ENCODE results near the gene ARID2.

Gene ARID2

DNA sequence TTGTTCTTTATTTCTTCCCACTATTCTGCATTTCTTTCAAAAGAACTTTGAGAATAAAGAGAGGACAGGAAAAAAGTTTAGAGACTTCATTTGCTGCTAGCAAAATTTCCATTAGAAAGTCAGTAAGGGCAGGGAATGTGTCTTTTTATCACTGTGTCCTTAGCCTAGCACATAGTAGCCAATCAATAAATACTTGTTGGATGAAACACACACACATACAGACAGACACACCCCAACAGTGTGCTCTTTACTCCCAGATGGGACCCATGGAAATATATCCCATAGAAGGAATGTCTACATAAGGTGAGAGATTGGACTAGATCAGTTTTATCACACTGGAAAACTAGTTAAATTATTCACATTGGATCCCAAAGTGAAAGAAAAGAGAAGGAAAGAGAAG is 21.1 kb upstream of the ARID2 start:
- Mint-ChIP-seq H3K27ac (no peak overlapping the region), H3K9me3 (no peaks in the 10 kb centered on the region), H3K4me1 (peaks cover 46% of the 10 kb centered on the region), H3K36me3 (peaks cover 11% of the 10 kb centered on the region), H3K4me3 (no peak overlapping the region), H3K27me3 (no peaks in the 10 kb centered on the region)
- ATAC-seq, result no peak

DNA sequence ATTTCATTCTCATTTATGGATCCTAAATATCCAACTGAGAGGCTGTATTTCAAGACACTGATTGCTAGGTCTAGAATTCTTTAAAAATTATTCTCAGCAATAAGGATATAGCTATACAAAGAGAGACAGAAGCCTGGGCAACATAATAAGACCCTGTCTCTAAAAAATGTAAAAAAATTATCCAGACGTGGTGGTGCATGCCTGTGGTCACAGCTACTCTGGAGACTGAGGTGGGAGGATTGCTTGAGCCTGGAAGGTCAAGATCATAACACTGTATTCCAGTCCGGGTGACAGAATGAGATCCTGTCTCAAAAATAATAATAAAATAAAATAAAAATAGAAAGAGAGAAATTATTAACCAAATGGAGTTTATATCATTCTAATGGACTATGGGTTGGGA is 20.6 kb upstream of the ARID2 start:
- Mint-ChIP-seq H3K27ac (no peak overlapping the region), H3K36me3 (peaks cover 11% of the 10 kb centered on the region), H3K4me3 (no peak overlapping the region), H3K9me3 (no peaks in the 10 kb centered on the region), H3K4me1 (peaks cover 50% of the 10 kb centered on the region), H3K27me3 (no peaks in the 10 kb centered on the region)
- ATAC-seq, result no peak

DNA sequence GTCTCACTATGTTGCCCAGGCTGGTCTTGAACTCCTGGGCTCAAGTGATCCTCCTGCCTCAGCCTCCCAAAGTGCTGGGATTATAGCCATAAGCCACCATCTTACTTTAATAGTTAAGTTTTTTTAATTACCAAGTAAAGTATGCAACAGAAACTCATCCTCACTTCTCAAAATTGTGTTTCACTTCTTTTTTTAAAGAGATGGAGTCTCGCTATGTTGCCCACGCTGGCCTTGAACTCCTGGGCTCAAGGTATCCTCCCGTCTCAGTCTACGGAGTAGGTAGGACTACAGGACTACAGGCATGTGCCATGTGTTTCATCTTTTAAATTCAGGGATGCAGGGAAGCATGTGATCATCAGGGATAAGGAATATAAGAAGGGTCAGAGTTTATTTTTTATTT is 17.2 kb upstream of the ARID2 start:
- Mint-ChIP-seq H3K36me3 (no peaks in the 10 kb centered on the region), H3K27ac (no peak overlapping the region), H3K9me3 (no peaks in the 10 kb centered on the region), H3K27me3 (no peaks in the 10 kb centered on the region), H3K4me1 (peaks cover 33% of the 10 kb centered on the region), H3K4me3 (no peak overlapping the region)
- ATAC-seq, result no peak

- no peak overlapping the region for H3K4me3 Mint-ChIP-seq
- no peaks in the 10 kb centered on the region for H3K27me3 Mint-ChIP-seq
- H3K27ac Mint-ChIP-seq, result no peak overlapping the region
- no peaks in the 10 kb centered on the region for H3K36me3 Mint-ChIP-seq
- peaks cover 29% of the 10 kb centered on the region for H3K4me1 Mint-ChIP-seq
- ATAC-seq, result no peak
- no peaks in the 10 kb centered on the region for H3K9me3 Mint-ChIP-seq
These were observed 16.4 kb upstream of the ARID2 start for GRCh38 chr12:45713078-45713477.

DNA sequence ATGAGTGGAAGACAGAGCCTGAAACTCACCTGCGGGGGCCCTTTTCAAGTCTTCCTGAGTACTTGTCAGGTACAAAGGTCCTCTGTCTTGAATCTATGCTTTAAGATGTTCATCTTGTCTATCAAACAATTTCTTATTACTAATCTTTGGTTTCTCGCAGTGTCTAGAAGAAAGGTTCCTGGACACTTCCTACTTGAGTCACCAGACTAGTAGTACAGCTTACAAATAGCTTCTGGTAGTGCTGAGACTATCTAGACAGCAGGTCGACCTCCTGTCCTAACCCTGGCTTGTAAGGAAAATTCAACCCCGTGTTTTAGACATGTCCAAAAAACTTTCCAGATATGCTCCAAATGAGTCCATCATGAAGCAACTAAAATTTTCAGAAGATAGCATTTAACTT is 11.2 kb upstream of the ARID2 start:
- H3K4me3 Mint-ChIP-seq, result no peak overlapping the region
- H3K27me3 Mint-ChIP-seq, result no peaks in the 10 kb centered on the region
- no peak overlapping the region for H3K27ac Mint-ChIP-seq
- H3K4me1 Mint-ChIP-seq, result peaks cover 44% of the 10 kb centered on the region
- no peak for ATAC-seq
- H3K9me3 Mint-ChIP-seq, result no peaks in the 10 kb centered on the region
- H3K36me3 Mint-ChIP-seq, result peaks cover 5% of the 10 kb centered on the region

GRCh38 chr12:45720069-45720468 is 9.4 kb upstream of the ARID2 start:
- ATAC-seq, result no peak
- Mint-ChIP-seq H3K4me1 (peaks cover 31% of the 10 kb centered on the region), H3K4me3 (no peak overlapping the region), H3K36me3 (peaks cover 5% of the 10 kb centered on the region), H3K27ac (no peak overlapping the region), H3K27me3 (no peaks in the 10 kb centered on the region), H3K9me3 (no peaks in the 10 kb centered on the region)

DNA sequence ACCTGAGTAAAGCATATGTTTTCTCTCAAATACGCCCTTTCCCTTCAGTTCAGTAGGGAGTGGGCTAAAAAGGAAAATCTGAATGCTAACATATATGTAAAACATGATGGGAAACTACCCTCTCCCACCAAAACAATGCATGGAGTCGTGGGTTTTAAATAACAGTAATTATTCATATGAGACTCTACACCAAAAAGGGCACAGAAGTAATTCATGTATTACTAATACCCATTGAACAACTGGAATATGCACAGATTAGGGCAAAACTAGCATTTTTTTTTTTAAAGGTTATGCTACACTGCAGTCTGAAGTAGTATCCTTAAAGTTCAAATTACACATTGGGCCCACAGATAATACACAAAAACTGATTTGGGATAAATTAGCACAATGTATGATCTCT is 8.1 kb upstream of the ARID2 start:
- no peak for ATAC-seq
- no peaks in the 10 kb centered on the region for H3K27me3 Mint-ChIP-seq
- H3K27ac Mint-ChIP-seq, result no peak overlapping the region
- no peak overlapping the region for H3K4me3 Mint-ChIP-seq
- H3K4me1 Mint-ChIP-seq, result peaks cover 40% of the 10 kb centered on the region
- H3K36me3 Mint-ChIP-seq, result peaks cover 5% of the 10 kb centered on the region
- no peaks in the 10 kb centered on the region for H3K9me3 Mint-ChIP-seq

- Mint-ChIP-seq H3K36me3 (peaks cover 5% of the 10 kb centered on the region), H3K4me1 (peaks cover 40% of the 10 kb centered on the region), H3K27ac (no peak overlapping the region), H3K9me3 (no peaks in the 10 kb centered on the region), H3K27me3 (no peaks in the 10 kb centered on the region), H3K4me3 (no peak overlapping the region)
- ATAC-seq, result no peak
These were observed 7.6 kb upstream of the ARID2 start for GRCh38 chr12:45721954-45722353.

GRCh38 chr12:45725631-45726602 is 3.6 kb upstream of the ARID2 start:
- ATAC-seq, result no peak
- Mint-ChIP-seq H3K36me3 (peaks cover 5% of the 10 kb centered on the region), H3K9me3 (no peaks in the 10 kb centered on the region), H3K27me3 (no peaks in the 10 kb centered on the region), H3K4me3 (peak overlapping the region; percentile 100), H3K4me1 (peaks cover 33% of the 10 kb centered on the region), H3K27ac (peak overlapping the region; percentile 98)

- peaks cover 25% of the 10 kb centered on the region for H3K4me1 Mint-ChIP-seq
- H3K27ac Mint-ChIP-seq, result peak overlapping the region; percentile 98
- no peaks in the 10 kb centered on the region for H3K27me3 Mint-ChIP-seq
- H3K36me3 Mint-ChIP-seq, result peaks cover under 1% of the 10 kb centered on the region
- H3K9me3 Mint-ChIP-seq, result no peaks in the 10 kb centered on the region
- peak overlapping the region; percentile 100 for H3K4me3 Mint-ChIP-seq
- ATAC-seq, result no peak
These were observed 2.8 kb upstream of the ARID2 start for GRCh38 chr12:45726603-45727300.

DNA sequence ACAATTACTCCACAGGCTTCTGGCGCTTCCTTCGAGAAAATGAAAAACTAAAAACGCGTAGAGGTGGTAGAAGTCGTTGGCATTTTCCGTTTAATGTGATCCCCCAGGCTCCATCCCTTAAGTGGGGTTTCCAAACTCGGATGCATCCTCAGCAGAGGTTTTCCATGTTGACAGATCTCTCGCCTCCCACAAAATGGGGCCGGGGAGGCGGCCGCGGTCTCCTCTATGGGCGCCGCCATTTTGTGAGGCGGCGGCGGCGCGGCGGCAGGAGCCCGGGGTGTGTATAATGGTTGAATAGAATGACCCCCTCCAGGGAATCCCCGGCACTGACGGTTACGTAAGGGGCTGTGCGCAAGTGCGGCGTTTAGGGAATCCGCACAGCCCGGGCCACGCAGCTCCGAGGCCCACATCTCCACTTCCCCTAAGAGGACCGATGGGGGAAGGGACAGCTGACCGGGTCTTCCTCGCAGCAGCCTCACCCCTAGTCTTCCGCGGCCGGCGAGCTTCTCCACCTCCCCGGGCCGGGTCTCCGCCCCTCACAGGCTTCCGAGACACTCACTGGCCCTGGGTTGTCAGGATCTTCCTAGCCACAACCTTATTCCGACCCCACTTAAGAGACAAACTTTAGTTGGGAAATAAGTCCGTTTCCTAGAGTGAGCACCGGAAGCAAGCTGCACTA is 2.1 kb upstream of the ARID2 start:
- Mint-ChIP-seq H3K27ac (peak overlapping the region; percentile 98), H3K36me3 (no peaks in the 10 kb centered on the region), H3K9me3 (no peaks in the 10 kb centered on the region), H3K4me3 (peak overlapping the region; percentile 100), H3K4me1 (peaks cover 26% of the 10 kb centered on the region), H3K27me3 (no peaks in the 10 kb centered on the region)
- peak; percentile 80 for ATAC-seq

DNA sequence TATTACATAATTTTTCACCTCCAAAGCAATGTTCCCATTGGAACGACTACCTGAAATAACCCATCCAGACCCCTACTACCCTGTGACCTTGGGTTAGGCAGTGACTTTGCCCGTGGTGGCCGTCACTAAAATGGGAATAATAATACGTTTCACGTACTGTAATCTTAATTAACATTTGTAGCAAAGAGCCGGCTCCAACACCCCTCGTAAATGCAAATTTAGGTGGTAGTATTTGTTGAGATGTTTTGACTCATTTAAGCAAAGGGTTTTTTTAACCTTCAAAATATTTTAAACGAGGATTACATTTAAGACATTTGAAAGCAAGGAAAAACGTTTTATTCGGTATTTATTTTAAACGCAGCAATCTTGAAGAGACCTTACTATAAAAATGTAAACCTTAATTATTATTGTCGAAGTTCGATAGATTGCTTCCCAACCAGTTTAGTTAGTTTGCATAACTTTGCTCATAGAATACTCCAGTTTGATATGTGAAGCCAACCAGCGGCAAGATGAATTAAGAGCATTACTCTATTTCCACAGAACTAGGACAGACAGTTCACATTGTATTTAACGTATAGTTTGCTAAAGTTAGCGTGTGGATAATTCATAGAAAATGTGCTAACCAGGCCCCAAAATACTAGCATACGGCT is 1.4 kb upstream of the ARID2 start:
- Mint-ChIP-seq H3K27me3 (no peaks in the 10 kb centered on the region), H3K9me3 (no peaks in the 10 kb centered on the region), H3K36me3 (no peaks in the 10 kb centered on the region), H3K4me3 (peak overlapping the region; percentile 100), H3K4me1 (peaks cover 27% of the 10 kb centered on the region), H3K27ac (peak overlapping the region; percentile 98)
- ATAC-seq, result no peak

DNA sequence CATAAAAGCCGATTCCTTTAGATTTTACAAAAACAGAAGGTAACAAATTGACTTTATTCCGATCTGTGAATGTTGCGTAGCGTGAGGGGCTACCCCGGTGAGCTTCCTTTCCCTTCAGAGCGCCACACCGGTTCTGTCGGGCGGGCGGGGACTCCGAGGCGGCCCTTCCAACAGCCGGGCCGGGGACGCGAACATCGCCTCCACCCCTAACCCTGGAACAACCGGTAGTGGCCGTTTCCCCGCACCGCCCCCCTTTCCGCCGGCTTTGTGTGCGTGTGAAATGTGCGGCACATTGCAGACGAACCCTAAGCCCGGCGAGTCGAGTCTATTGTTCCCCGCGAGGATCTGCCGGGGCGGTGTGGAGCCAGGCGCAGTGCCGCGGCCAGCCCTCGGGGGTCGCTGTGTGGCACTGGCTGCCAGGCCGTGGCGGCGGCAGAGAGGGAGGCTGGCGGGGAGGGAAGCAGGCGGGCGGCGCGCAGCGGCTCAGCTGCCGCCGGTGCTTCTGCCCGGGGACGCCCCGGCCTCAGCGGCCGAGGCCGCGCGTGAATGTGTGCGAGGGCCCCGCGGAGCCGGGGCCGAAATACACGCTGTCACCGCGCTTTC is 775 bp upstream of the ARID2 start:
- peak overlapping the region; percentile 98 for H3K27ac Mint-ChIP-seq
- peak; percentile 85 for ATAC-seq
- no peaks in the 10 kb centered on the region for H3K27me3 Mint-ChIP-seq
- peaks cover 30% of the 10 kb centered on the region for H3K4me1 Mint-ChIP-seq
- H3K9me3 Mint-ChIP-seq, result no peaks in the 10 kb centered on the region
- H3K4me3 Mint-ChIP-seq, result peak overlapping the region; percentile 100
- no peaks in the 10 kb centered on the region for H3K36me3 Mint-ChIP-seq

- peak overlapping the region; percentile 98 for H3K27ac Mint-ChIP-seq
- peak overlapping the region; percentile 100 for H3K4me3 Mint-ChIP-seq
- ATAC-seq, result no peak
- no peaks in the 10 kb centered on the region for H3K27me3 Mint-ChIP-seq
- no peaks in the 10 kb centered on the region for H3K9me3 Mint-ChIP-seq
- H3K36me3 Mint-ChIP-seq, result peaks cover 2% of the 10 kb centered on the region
- H3K4me1 Mint-ChIP-seq, result peaks cover 38% of the 10 kb centered on the region
These were observed 510 bp downstream of the ARID2 start for GRCh38 chr12:45730084-45730347.

Measured in stimulated activated memory B cell treated with anti-CD40 and anti-IgM and Interleukin-4, amounts not matched to agents 10 μg/mL and 1 μg/mL and 100 μg/mL, for 72 hours (primary cell).